HepG2 (cell line): Measurements from ENCODE around the gene RPUSD3. TPM values are rescaled to one million over a fixed set of nuclear protein-coding genes. Genes with fewer than 3 reads are reported as not detected.

ENCODE experiments used
- BORCS8-MEF2B ChIP-seq: sonication (generic); formaldehyde crosslinking; IDR thresholded peaks from 2 replicates; pipeline ENCODE4 v1.8.0; 2022; ENCODE audit warnings: mild to moderate bottlenecking, missing genetic modification reagents
- BRD4 ChIP-seq: sonication (generic); formaldehyde crosslinking; IDR thresholded peaks from 2 replicates; pipeline ENCODE4 v1.4.0; 2020; ENCODE audit warnings: missing genetic modification reagents
- CREB3 ChIP-seq: sonication (generic); formaldehyde crosslinking; IDR thresholded peaks from 2 replicates; pipeline ENCODE4 v1.5.0; 2020; ENCODE audit warnings: missing genetic modification reagents
- CREBL2 ChIP-seq: sonication (generic); formaldehyde crosslinking; IDR thresholded peaks from 2 replicates; pipeline ENCODE4 v1.8.1; 2023; ENCODE audit warnings: missing genetic modification reagents, mild to moderate bottlenecking, borderline replicate concordance
- E2F5 ChIP-seq: sonication (generic); formaldehyde crosslinking; conservative IDR thresholded peaks from 2 replicates; pipeline ENCODE4 v1.4.0; 2020; ENCODE audit warnings: missing genetic modification reagents
- FOXO1 ChIP-seq: sonication (generic); formaldehyde crosslinking; IDR thresholded peaks from 2 replicates; pipeline ENCODE4 v1.4.0; 2020; ENCODE audit warnings: missing genetic modification reagents
- HINFP ChIP-seq: sonication (generic); formaldehyde crosslinking; IDR thresholded peaks from 2 replicates; pipeline ENCODE4 v1.4.0; 2020; ENCODE audit warnings: low read depth, mild to moderate bottlenecking, missing genetic modification reagents
- JUN ChIP-seq: sonication (generic); formaldehyde crosslinking; IDR thresholded peaks from 2 replicates; pipeline ENCODE4 v1.4.0; 2020; ENCODE audit warnings: mild to moderate bottlenecking, missing genetic modification reagents
- KLF16 ChIP-seq, 2 experiments: sonication (generic) in 1 of 2; formaldehyde crosslinking in 1 of 2; IDR thresholded peaks; 2 replicates each; pipeline versions ENCODE4 v1.6.1 to v1.8.0; 2016 to 2023; ENCODE audit warnings: missing genetic modification reagents in 2 of 2, missing compliant biosample characterization in 1 of 2
- KLF9 ChIP-seq: IDR thresholded peaks from 2 replicates; pipeline ENCODE4 v1.6.1; 2016; ENCODE audit warnings: low read depth
- MXD4 ChIP-seq: IDR thresholded peaks from 2 replicates; pipeline ENCODE4 v1.6.1; 2016; ENCODE audit warnings: mild to moderate bottlenecking, missing biosample characterization, missing genetic modification reagents
- NCOR1 ChIP-seq: fragments of 200-600 bp; sonication (generic); IDR thresholded peaks from 2 replicates; pipeline ENCODE4 v1.7.0; 2017; ENCODE audit warnings: antibody characterized with exemption, low read length, borderline replicate concordance
- PAWR ChIP-seq: sonication (generic); formaldehyde crosslinking; IDR thresholded peaks from 2 replicates; pipeline ENCODE4 v1.4.0; 2020; ENCODE audit warnings: missing genetic modification reagents, mild to moderate bottlenecking, borderline replicate concordance
- RARG ChIP-seq: sonication (generic); formaldehyde crosslinking; IDR thresholded peaks from 2 replicates; pipeline ENCODE4 v1.4.0; 2020; ENCODE audit warnings: low read depth, mild to moderate bottlenecking, missing genetic modification reagents
- SMAD3 ChIP-seq: sonication (generic); formaldehyde crosslinking; IDR thresholded peaks from 2 replicates; pipeline ENCODE4 v1.4.0; 2020; ENCODE audit warnings: missing genetic modification reagents
- SMC3 ChIP-seq: IDR thresholded peaks from 2 replicates; pipeline ENCODE4 v1.6.1; 2011; ENCODE audit warnings: low read length, improper control_type of control experiment
- SRSF9 ChIP-seq: fragments of 200-400 bp; formaldehyde crosslinking; IDR thresholded peaks from 2 replicates; pipeline ENCODE4 v1.6.1; 2018; ENCODE audit warnings: borderline replicate concordance, mild to moderate bottlenecking, low read depth, low read length; ENCODE audit not compliant: insufficient read depth, poor library complexity, severe bottlenecking
- ZNF260 ChIP-seq: sonication (generic); formaldehyde crosslinking; IDR thresholded peaks from 2 replicates; pipeline ENCODE4 v1.4.0; 2020; ENCODE audit warnings: missing genetic modification reagents, low read depth, mild to moderate bottlenecking, borderline replicate concordance
- ZNF30 ChIP-seq: sonication (generic); formaldehyde crosslinking; IDR thresholded peaks from 2 replicates; pipeline ENCODE4 v1.5.0; 2020; ENCODE audit warnings: mild to moderate bottlenecking, missing genetic modification reagents
- ZNF512 ChIP-seq: sonication (generic); formaldehyde crosslinking; IDR thresholded peaks from 2 replicates; pipeline ENCODE4 v1.4.0; 2020; ENCODE audit warnings: mild to moderate bottlenecking, missing genetic modification reagents
- polyA plus RNA-seq, 8 experiments: library from polyadenylated mRNA; depleted of rRNA in 3 of 8; stranded (reverse) in 7 of 8; unstranded in 1 of 8; fragments of >200 nt; fragmentation: Illumina TruSeq in 4 of 8; extraction: Trizol in 4 of 8; gene quantifications; 2 replicates each; pipeline versions ENCODE4 v1.2.1 to v1.2.3, GENCODE V29; 2011 to 2016; ENCODE audit warnings: low read depth in 4 of 8, missing spikeins in 1 of 8, mixed read lengths in 1 of 8; ENCODE audit not compliant: insufficient read depth in 1 of 8
- total RNA-seq, 5 experiments: library from RNA; depleted of rRNA; stranded (reverse); fragments of >200 nt; fragmentation: Illumina TruSeq; extraction: Trizol; gene quantifications; 2 replicates each; pipeline ENCODE4 v1.2.3, GENCODE V29; 2016; ENCODE audit warnings: low read depth in 1 of 5

The RPUSD3 gene
- total and polyA plus RNA-seq, 2 of the 13 experiments (the other 11 are each of a cell fraction or from before 2014, with no cell fraction given), result 32.1 to 48.7 TPM

- TF ChIP-seq KLF9 (CRISPR knock-in tag), result no peak
- peak; percentile 93 for TF ChIP-seq HINFP (CRISPR knock-in tag)
- 0 out of 2 replicates have a peak, but pooled peaks have one; percentile 69 for TF ChIP-seq JUN
- no peak for TF ChIP-seq SRSF9
- TF ChIP-seq ZNF30 (CRISPR knock-in tag), result peak; percentile 75; the same call in 1 of the 2 replicates
- peak; percentile 32; the same call in 1 of the 2 replicates for TF ChIP-seq CREBL2 (CRISPR knock-in tag)
- TF ChIP-seq PAWR (CRISPR knock-in tag), result 0 out of 2 replicates have a peak, but pooled peaks have one; percentile 69
- TF ChIP-seq SMC3, result no peak
- TF ChIP-seq MXD4 (CRISPR knock-in tag), result peak; percentile 73; the same call in 1 of the 2 replicates
- TF ChIP-seq NCOR1, result no peak
- 0 out of 2 replicates have a peak, but pooled peaks have one; percentile 35 for TF ChIP-seq RARG
- peak in 1 of 2 experiments; percentile 80; a peak in 2 of 4 replicates for TF ChIP-seq KLF16 (CRISPR knock-in tag; IDR thresholded peaks at IDR 0.05)
- TF ChIP-seq E2F5 (CRISPR knock-in tag), result peak; percentile 63; the same call in 1 of the 2 replicates
- TF ChIP-seq SMAD3 (CRISPR knock-in tag), result peak; percentile 79
- peak; percentile 76; the same call in 1 of the 2 replicates for TF ChIP-seq CREB3 (CRISPR knock-in tag)
- no peak for TF ChIP-seq ZNF260 (CRISPR knock-in tag)
- peak; percentile 36; the same call in 1 of the 2 replicates for TF ChIP-seq FOXO1 (CRISPR knock-in tag)
- TF ChIP-seq BORCS8-MEF2B, result peak; percentile 29; the same call in 1 of the 2 replicates
- TF ChIP-seq BRD4 (CRISPR knock-in tag), result 0 out of 2 replicates have a peak, but pooled peaks have one; percentile 50
- TF ChIP-seq ZNF512, result no peak
Measured at GRCh38 chr3:9890249-9891071, 46.7 kb upstream of the RPUSD3 start, which contains the start of gene JAGN1 (continued).
